Gastroesophageal sphincter (tissue), 4 donors: ENCODE measurements around the gene CFAP74. TPM values are rescaled to one million over a fixed set of nuclear protein-coding genes. Genes with fewer than 3 reads are reported as not detected.

Source experiments
- ATAC-seq: fragments of 150-250 bp; one replicate; pipeline ENCODE4 v1.9.1; 2016; ENCODE audit warnings: mild to moderate bottlenecking, moderate library complexity
- H3K27ac ChIP-seq, 4 donors: fragments of 200-600 bp; sonication (generic) in 3 of 4; 1 replicate in 3 of 4; 2 replicates in 1 of 4; pipeline ENCODE4 v1.5.1; 2016 to 2019
- H3K27me3 ChIP-seq: fragments of 200-600 bp; sonication (generic); one replicate; pipeline ENCODE4 v1.5.1; 2019
- H3K36me3 ChIP-seq, 2 donors: fragments of 200-600 bp; sonication (generic); one replicate each; pipeline ENCODE4 v1.5.1; 2019; ENCODE audit warnings: control low read depth in 1 of 2
- H3K4me1 ChIP-seq, 3 donors: fragments of 200-600 bp; sonication (generic); 1 replicate in 2 of 3; 2 replicates in 1 of 3; pipeline ENCODE4 v1.5.1; 2016 to 2019; ENCODE audit warnings: control low read depth in 2 of 3
- H3K4me3 ChIP-seq, 2 donors: fragments of 200-600 bp; sonication (generic); one replicate each; pipeline ENCODE4 v1.5.1; 2019; ENCODE audit warnings: mild to moderate bottlenecking in 1 of 2, moderate library complexity in 1 of 2
- H3K9me3 ChIP-seq, 3 donors: fragments of 200-600 bp; sonication (generic); one replicate each; pipeline ENCODE4 v1.5.1; 2017 to 2019; ENCODE audit warnings: control low read depth in 2 of 3
- EP300 ChIP-seq: sonication (generic); formaldehyde crosslinking; IDR thresholded peaks from one replicate; pipeline ENCODE4 v1.6.1; 2017; ENCODE audit warnings: antibody characterized with exemption, mild to moderate bottlenecking
- POLR2A ChIP-seq, 2 donors: fragments of 450-650 bp; IDR thresholded peaks; one replicate each; pipeline ENCODE4 v1.6.1; 2017; ENCODE audit warnings: antibody characterized with exemption in 2 of 2, mild to moderate bottlenecking in 2 of 2, moderate library complexity in 1 of 2
- POLR2AphosphoS5 ChIP-seq: sonication (generic); formaldehyde crosslinking; IDR thresholded peaks from one replicate; pipeline ENCODE4 v1.6.1; 2017; ENCODE audit warnings: antibody characterized with exemption
- WGBS, 2 donors: methylation state at CpG; one replicate each; pipeline ENCODE4 v1.1.5; 2018; ENCODE audit warnings: low coverage in 1 of 2; 5-methylcytosine and 5-hydroxymethylcytosine counted together
- total RNA-seq, 4 donors: library from RNA; depleted of rRNA; stranded (reverse); fragments of >200 nt; gene quantifications; one replicate each; pipeline ENCODE4 v1.1.0, GENCODE V29; 2016
- TF ChIP-seq, protein P1 (sequence below), 4 experiments: fragments of 200-600 bp in 2 of 4; fragments of 450-650 bp in 2 of 4; sonication (generic) in 1 of 4; IDR thresholded peaks; one replicate each; pipeline ENCODE4 v1.5.1; 2017 to 2019; ENCODE audit warnings: antibody characterized with exemption in 4 of 4, mild to moderate bottlenecking in 2 of 4, moderate library complexity in 2 of 4

The CFAP74 gene
- total RNA-seq, 4 donors from 2014 or later: 0.12 TPM; not detected in 3

- 52 to 57% methylated on average over 15 to 21 of the region's 34 CpGs for WGBS, 2 donors
- H3K27me3 ChIP-seq: peaks cover 94% of the 10 kb centered on the region
- H3K4me1 ChIP-seq: peaks cover 0 to 16% (median 5%) of the 10 kb centered on the region in 3 donors
- no peaks in the 10 kb centered on the region for H3K36me3 ChIP-seq
- ATAC-seq: no peak
- no peak overlapping the region for H3K4me3 ChIP-seq
- no peaks in the 10 kb centered on the region for H3K9me3 ChIP-seq
- TF ChIP-seq POLR2A (IDR thresholded peaks at IDR 0.05): no peak
- TF ChIP-seq POLR2AphosphoS5: no peak
- TF ChIP-seq, protein P1, sequence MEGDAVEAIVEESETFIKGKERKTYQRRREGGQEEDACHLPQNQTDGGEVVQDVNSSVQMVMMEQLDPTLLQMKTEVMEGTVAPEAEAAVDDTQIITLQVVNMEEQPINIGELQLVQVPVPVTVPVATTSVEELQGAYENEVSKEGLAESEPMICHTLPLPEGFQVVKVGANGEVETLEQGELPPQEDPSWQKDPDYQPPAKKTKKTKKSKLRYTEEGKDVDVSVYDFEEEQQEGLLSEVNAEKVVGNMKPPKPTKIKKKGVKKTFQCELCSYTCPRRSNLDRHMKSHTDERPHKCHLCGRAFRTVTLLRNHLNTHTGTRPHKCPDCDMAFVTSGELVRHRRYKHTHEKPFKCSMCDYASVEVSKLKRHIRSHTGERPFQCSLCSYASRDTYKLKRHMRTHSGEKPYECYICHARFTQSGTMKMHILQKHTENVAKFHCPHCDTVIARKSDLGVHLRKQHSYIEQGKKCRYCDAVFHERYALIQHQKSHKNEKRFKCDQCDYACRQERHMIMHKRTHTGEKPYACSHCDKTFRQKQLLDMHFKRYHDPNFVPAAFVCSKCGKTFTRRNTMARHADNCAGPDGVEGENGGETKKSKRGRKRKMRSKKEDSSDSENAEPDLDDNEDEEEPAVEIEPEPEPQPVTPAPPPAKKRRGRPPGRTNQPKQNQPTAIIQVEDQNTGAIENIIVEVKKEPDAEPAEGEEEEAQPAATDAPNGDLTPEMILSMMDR (IDR thresholded peaks at IDR 0.05): no peak
- no peak for TF ChIP-seq EP300
- no peak overlapping the region for H3K27ac ChIP-seq
These were observed 11.5 kb upstream of the CFAP74 start for GRCh38 chr1:2014741-2015735.

GRCh38 chr1:2014181-2014580 is 10.6 kb upstream of the CFAP74 start:
- H3K36me3 ChIP-seq: no peaks in the 10 kb centered on the region
- H3K27me3 ChIP-seq: peaks cover 94% of the 10 kb centered on the region
- H3K4me1 ChIP-seq: peaks cover 0 to 8% (median 0%) of the 10 kb centered on the region in 3 donors
- H3K4me3 ChIP-seq: no peak overlapping the region
- ATAC-seq: no peak
- TF ChIP-seq, protein P1 (IDR thresholded peaks at IDR 0.05): no peak
- TF ChIP-seq EP300: no peak
- TF ChIP-seq POLR2A (IDR thresholded peaks at IDR 0.05): no peak
- no peak for TF ChIP-seq POLR2AphosphoS5
- H3K9me3 ChIP-seq: no peaks in the 10 kb centered on the region
- WGBS, 2 donors: 20 to 79% methylated on average over 1 to 4 of the region's 15 CpGs
- H3K27ac ChIP-seq: no peak overlapping the region

- Histone ChIP-seq H3K4me3 (no peak overlapping the region), H3K4me1 (no peaks in the 10 kb centered on the region), H3K9me3 (no peaks in the 10 kb centered on the region), H3K36me3 (no peaks in the 10 kb centered on the region), H3K27ac (no peak overlapping the region), H3K27me3 (peaks cover 93% of the 10 kb centered on the region)
- no peak for ATAC-seq
- no peak for TF ChIP-seq EP300
- TF ChIP-seq POLR2AphosphoS5: no peak
- no peak for TF ChIP-seq POLR2A (IDR thresholded peaks at IDR 0.05)
- TF ChIP-seq, protein P1 (IDR thresholded peaks at IDR 0.05): no peak
- 84 to 85% methylated on average over 4 to 11 of the region's 27 CpGs for WGBS, 2 donors
These were observed 5.8 kb upstream of the CFAP74 start for GRCh38 chr1:2009101-2010053.

GRCh38 chr1:2004856-2005255 is 1.3 kb upstream of the CFAP74 start:
- 77 to 88% methylated on average over 5 to 8 of the region's 21 CpGs for WGBS, 2 donors
- Histone ChIP-seq H3K27me3 (peaks cover 97% of the 10 kb centered on the region), H3K4me1 (peaks cover 0 to 7% (median 0%) of the 10 kb centered on the region in 3 donors), H3K36me3 (no peaks in the 10 kb centered on the region), H3K4me3 (no peak overlapping the region), H3K9me3 (no peaks in the 10 kb centered on the region), H3K27ac (no peak overlapping the region)
- no peak for ATAC-seq
- TF ChIP-seq POLR2AphosphoS5 (no peak), EP300 (no peak), POLR2A (IDR thresholded peaks at IDR 0.05) (no peak)
- TF ChIP-seq, protein P1 (IDR thresholded peaks at IDR 0.05): no peak
